Colonic mucosa (tissue), 4 donors: Measurements from ENCODE around the gene GABRG3. TPM values are rescaled to one million over a fixed set of nuclear protein-coding genes. Genes with fewer than 3 reads are reported as not detected.

Experiments used
- DNase-seq: peaks from one replicate; pipeline ENCODE4 v3.0.0-alpha.2; 2020
- H3K27ac ChIP-seq: fragments of 200-600 bp; one replicate; pipeline ENCODE4 v1.8.0; 2021
- H3K27me3 ChIP-seq: fragments of 200-600 bp; one replicate; pipeline ENCODE4 v1.8.0; 2021
- H3K36me3 ChIP-seq: fragments of 200-600 bp; one replicate; pipeline ENCODE4 v1.8.0; 2021
- H3K4me1 ChIP-seq: fragments of 200-600 bp; one replicate; pipeline ENCODE4 v1.8.0; 2021; ENCODE audit warnings: mild to moderate bottlenecking
- H3K4me3 ChIP-seq: fragments of 200-600 bp; one replicate; pipeline ENCODE4 v1.8.0; 2021
- H3K9ac ChIP-seq, 2 donors: one replicate each; pipeline ENCODE4 v1.7.0; 2013; ENCODE audit warnings: control low read depth in 2 of 2, low read depth in 2 of 2, low read length in 2 of 2
- H3K9me3 ChIP-seq: fragments of 200-600 bp; one replicate; pipeline ENCODE4 v1.8.0; 2021
- CTCF ChIP-seq: fragments of 200-600 bp; IDR thresholded peaks from one replicate; pipeline ENCODE4 v1.8.0; 2022; ENCODE audit warnings: antibody characterized with exemption, mild to moderate bottlenecking
- intact Hi-C: fragments of 100-400 bp; cut with DNase I; formaldehyde crosslinking; loops from one replicate; pipeline ENCODE4 v1.14.1; 2022
- total RNA-seq, 2 donors: library from RNA; stranded (reverse); fragmentation: NEBNext Ultra II Directional in 1 of 2; extraction: Animal tissue kit (Norgen Biotek cat#: 25700) in 1 of 2; gene quantifications; one replicate each; pipeline ENCODE4 v1.2.1, GENCODE V29; 2021
- donor health status: healthy.
- donor health status: DM: no; HTN: no; CAD: no.
- donor health status: DM: no; HTN: no; CAD: no.

The GABRG3 gene
- total RNA-seq, 2 donors from 2014 or later, result not detected

- H3K4me1 ChIP-seq, result no peaks in the 10 kb centered on the region
- intact Hi-C loops, result no loop called here
- no peak overlapping the region for H3K4me3 ChIP-seq
- no peaks in the 10 kb centered on the region for H3K27me3 ChIP-seq
- DNase-seq, result no peak
- no peaks in the 10 kb centered on the region for H3K9me3 ChIP-seq
- H3K9ac ChIP-seq, result no peak overlapping the region
- H3K27ac ChIP-seq, result no peak overlapping the region
- TF ChIP-seq CTCF, result no peak
- no peaks in the 10 kb centered on the region for H3K36me3 ChIP-seq
Observed at GRCh38 chr15:26935322-26935721, 35.7 kb upstream of the GABRG3 start.

GRCh38 chr15:26936502-26936901 is 34.5 kb upstream of the GABRG3 start:
- Histone ChIP-seq H3K9ac (no peak overlapping the region), H3K9me3 (no peaks in the 10 kb centered on the region), H3K27me3 (no peaks in the 10 kb centered on the region), H3K27ac (no peak overlapping the region), H3K4me1 (no peaks in the 10 kb centered on the region), H3K4me3 (no peak overlapping the region), H3K36me3 (no peaks in the 10 kb centered on the region)
- no peak for TF ChIP-seq CTCF
- no peak for DNase-seq
- intact Hi-C loops, result no loop called here

GRCh38 chr15:26937134-26937533 is 33.8 kb upstream of the GABRG3 start:
- DNase-seq, result no peak
- no peak for TF ChIP-seq CTCF
- no peaks in the 10 kb centered on the region for H3K27me3 ChIP-seq
- no peaks in the 10 kb centered on the region for H3K9me3 ChIP-seq
- no peak overlapping the region for H3K9ac ChIP-seq
- no peaks in the 10 kb centered on the region for H3K36me3 ChIP-seq
- intact Hi-C loops, result no loop called here
- H3K4me3 ChIP-seq, result no peak overlapping the region
- no peaks in the 10 kb centered on the region for H3K4me1 ChIP-seq
- no peak overlapping the region for H3K27ac ChIP-seq

- no peaks in the 10 kb centered on the region for H3K4me1 ChIP-seq
- DNase-seq, result no peak
- H3K27me3 ChIP-seq, result no peaks in the 10 kb centered on the region
- H3K9ac ChIP-seq, result no peak overlapping the region
- no peaks in the 10 kb centered on the region for H3K36me3 ChIP-seq
- TF ChIP-seq CTCF, result no peak
- H3K27ac ChIP-seq, result no peak overlapping the region
- no peaks in the 10 kb centered on the region for H3K9me3 ChIP-seq
- no peak overlapping the region for H3K4me3 ChIP-seq
- intact Hi-C loops, result no loop called here
Observed at GRCh38 chr15:26939398-26939797, 31.6 kb upstream of the GABRG3 start.

- TF ChIP-seq CTCF, result no peak
- Histone ChIP-seq H3K9me3 (no peaks in the 10 kb centered on the region), H3K27me3 (no peaks in the 10 kb centered on the region), H3K9ac (no peak overlapping the region), H3K27ac (no peak overlapping the region), H3K36me3 (no peaks in the 10 kb centered on the region), H3K4me1 (no peaks in the 10 kb centered on the region), H3K4me3 (no peak overlapping the region)
- intact Hi-C loops, result no loop called here
- no peak for DNase-seq
Observed at GRCh38 chr15:26941489-26941888, 29.5 kb upstream of the GABRG3 start.

- no peaks in the 10 kb centered on the region for H3K36me3 ChIP-seq
- H3K27ac ChIP-seq, result no peak overlapping the region
- DNase-seq, result no peak
- H3K4me1 ChIP-seq, result no peaks in the 10 kb centered on the region
- no peaks in the 10 kb centered on the region for H3K27me3 ChIP-seq
- no peak overlapping the region for H3K9ac ChIP-seq
- no peak for TF ChIP-seq CTCF
- no peak overlapping the region for H3K4me3 ChIP-seq
- H3K9me3 ChIP-seq, result no peaks in the 10 kb centered on the region
- intact Hi-C loops, result no loop called here
Observed at GRCh38 chr15:26943866-26944265, 27.1 kb upstream of the GABRG3 start.
